ENCODE data around the gene GMDS.

The GMDS gene

GRCh38 chr6:1817033-1817761 lies 428.2 kb downstream of the GMDS start:
- no peak for DNase-seq (ENCODE audit: low read depth in 2 of 3, low spot score in 1 of 3)

- DNase-seq (ENCODE audit: low read depth in 2 of 3, low spot score in 1 of 3): no peak
Observed at GRCh38 chr6:1815827-1816452, 429.5 kb downstream of the GMDS start.

DNA sequence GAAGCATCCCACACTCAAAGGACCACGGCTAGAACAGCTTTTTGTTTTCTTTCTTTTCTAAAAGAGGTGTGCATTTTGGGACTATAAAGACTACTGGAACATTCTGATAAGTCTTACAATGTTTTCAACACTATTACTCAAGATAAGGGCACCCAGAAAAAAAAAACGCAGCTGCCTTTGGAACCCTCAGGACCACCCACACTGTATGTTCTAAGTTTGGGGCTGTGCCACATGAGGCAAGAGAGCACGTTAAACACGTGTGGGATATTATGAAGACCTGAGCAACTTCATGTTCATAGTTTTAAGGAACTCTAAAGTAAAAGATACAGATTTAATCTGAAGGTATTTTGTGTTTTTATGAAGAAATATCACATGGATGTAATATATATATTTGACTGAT lies 431.1 kb downstream of the GMDS start:
- DNase-seq (ENCODE audit: low read depth in 2 of 3, low spot score in 1 of 3): no peak

DNA sequence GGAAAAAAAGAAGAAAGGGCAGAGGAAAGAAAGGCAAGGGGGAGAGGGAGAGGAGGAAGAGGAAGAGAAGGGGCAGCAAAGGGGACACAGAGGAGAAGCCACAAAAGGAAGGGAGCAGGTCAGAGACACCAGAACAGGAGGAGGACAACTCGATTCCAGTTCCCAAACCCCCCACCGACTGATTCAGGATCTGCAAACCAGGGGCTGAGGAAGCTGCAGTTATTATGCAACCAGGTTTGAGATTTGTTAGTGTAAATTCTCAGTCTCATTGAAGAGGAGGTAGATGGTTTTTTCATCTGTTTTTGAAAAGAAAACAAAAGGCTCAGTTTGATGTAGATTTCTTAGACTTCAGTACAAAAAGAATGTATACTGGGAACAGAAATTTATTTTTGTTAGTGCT lies 432.9 kb downstream of the GMDS start:
- no peak for DNase-seq (ENCODE audit: low read depth in 2 of 3, low spot score in 1 of 3)

DNA sequence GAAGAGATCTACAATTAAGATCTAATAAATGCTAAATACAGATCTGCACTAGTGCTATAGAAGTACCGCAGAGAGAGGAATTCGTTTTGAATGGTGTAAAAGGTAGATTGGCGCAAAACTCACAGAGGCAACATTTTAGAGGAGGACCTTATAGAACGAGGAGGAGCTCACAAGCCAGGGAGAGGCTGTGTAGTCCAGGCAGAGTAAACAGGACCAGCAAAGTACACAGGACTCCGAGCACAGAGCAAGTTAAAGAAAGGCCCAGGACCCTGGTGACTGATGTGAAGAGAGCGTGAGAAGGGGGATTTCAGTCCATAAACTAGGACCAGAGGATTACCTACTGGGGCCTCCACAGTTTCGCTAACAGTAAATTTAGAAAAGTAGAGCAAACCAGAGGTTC lies 433.4 kb downstream of the GMDS start:
- DNase-seq (ENCODE audit: low read depth in 2 of 3, low spot score in 1 of 3): no peak

DNA sequence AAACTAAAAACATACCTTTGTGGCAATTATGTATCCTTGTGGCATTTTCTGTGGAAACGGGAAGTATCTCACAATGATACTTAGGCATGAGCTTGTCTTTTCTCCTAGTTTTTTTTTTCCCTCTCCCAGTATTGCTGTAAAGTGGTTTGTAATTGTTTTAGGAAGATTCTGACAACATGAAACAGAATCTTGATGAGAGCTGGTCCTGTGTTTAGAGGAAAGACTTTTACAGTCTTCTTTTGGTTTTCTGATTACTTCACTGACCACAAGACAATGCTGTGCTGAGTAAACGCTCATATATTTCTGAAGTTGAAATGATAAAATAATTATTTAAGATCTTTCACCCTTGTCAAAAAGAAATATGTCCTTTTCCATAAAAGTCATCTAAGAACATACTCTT lies 434.5 kb downstream of the GMDS start:
- DNase-seq (ENCODE audit: low read depth in 2 of 3, low spot score in 1 of 3): no peak

- DNase-seq (ENCODE audit: low read depth in 2 of 3, low spot score in 1 of 3): no peak
Observed at GRCh38 chr6:1809291-1809988, 436.0 kb downstream of the GMDS start.

DNA sequence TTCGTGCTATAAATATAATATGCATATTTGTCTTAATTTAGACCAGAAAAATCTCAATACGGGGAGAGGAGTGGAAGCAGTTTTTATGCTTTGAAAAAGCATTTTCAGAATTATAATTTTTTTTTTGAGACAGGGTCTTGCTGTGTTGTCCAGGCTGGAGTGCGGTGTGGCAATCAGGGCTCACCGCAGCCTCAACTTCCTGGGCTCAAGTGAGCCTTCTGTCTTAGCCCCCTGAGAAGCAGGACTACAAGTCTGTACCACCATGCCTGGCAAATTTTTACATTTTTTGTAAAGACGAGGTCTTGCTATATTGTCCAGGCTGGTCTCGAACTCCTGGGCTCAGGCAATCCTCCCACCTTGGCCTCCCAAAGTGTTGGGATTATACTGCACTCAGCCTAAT lies 438.5 kb downstream of the GMDS start:
- DNase-seq (ENCODE audit: low read depth in 2 of 3, low spot score in 1 of 3): no peak

- no peak for DNase-seq (ENCODE audit: low read depth in 2 of 3, low spot score in 1 of 3)
Observed at GRCh38 chr6:1802491-1803395, 442.7 kb downstream of the GMDS start.

GRCh38 chr6:1801401-1801800 lies 444.0 kb downstream of the GMDS start:
- DNase-seq (ENCODE audit: low read depth in 2 of 3, low spot score in 1 of 3): no peak

DNA sequence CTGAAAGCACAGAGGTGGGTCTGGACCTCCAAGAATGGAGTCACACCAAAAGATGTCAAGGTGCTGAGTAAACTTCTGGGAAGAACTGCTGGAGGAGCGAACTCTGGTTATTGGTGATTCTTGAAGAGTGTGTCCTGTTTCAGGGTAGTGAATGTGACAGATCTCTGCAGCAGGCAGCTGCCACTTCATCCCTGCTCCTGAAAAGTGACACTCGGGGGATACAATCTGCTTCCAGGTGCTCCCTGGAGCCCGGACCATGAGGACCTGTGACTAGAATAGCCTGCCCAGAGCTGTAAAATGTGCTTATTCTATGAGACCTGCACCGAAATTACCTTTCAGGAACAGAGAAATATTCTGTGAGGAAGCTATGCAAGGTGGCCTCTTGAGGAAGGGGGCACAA lies 444.6 kb downstream of the GMDS start:
- DNase-seq (ENCODE audit: low read depth in 2 of 3, low spot score in 1 of 3): no peak

DNA sequence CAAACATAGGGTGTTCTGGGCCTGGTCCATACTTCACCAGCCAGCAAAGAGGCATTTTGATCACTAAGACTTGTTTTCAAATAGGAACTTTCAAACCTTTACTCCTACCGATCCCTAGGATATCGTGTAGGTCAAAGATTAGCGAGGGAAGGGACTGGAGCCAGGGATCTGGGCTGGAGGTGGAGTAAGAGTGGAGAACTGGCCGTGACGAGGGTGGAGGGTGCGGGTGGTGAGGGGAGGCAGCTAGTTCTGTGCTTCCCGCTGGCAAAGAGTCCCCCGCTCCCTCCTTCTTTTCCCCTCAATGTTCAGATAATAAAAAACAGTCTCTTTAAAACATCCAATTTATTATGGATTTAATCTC lies 446.5 kb downstream of the GMDS start:
- no peak for DNase-seq (ENCODE audit: low read depth in 2 of 3, low spot score in 1 of 3)

DNA sequence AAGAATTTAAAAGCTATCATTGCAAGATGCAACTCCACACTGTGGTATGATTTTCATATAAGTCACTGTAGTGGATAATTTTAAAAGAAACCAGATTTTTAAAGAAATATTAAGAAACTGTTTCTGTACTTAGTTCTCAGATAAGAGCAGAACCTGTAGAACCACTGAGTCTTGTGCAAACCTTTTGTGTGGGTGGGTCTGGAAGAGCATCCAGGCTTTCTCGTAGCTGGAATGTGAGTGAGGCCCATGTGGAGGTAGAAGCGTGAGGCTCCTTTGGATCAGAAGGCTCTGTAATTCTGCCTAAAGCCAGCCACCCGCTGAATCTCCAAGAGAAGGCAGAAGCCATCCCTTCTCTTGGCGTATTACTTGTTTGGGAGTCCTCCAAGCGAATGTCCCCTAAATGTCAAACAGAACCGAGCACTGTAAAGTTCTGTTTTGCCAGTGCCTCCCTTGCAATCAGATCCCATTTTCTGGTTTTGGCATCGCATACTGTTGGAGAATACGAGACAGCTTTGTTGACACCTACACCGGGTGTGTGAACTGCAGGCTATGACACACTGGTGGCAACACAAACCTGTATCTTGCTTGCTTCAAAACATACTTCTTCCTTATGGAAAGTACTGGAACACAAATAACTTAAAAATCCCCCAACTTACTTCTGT lies 447.0 kb downstream of the GMDS start:
- DNase-seq (ENCODE audit: low read depth in 2 of 3, low spot score in 1 of 3): no peak

- no peak for DNase-seq (ENCODE audit: low read depth in 2 of 3, low spot score in 1 of 3)
Observed at GRCh38 chr6:1797801-1798200, 447.6 kb downstream of the GMDS start.

DNA sequence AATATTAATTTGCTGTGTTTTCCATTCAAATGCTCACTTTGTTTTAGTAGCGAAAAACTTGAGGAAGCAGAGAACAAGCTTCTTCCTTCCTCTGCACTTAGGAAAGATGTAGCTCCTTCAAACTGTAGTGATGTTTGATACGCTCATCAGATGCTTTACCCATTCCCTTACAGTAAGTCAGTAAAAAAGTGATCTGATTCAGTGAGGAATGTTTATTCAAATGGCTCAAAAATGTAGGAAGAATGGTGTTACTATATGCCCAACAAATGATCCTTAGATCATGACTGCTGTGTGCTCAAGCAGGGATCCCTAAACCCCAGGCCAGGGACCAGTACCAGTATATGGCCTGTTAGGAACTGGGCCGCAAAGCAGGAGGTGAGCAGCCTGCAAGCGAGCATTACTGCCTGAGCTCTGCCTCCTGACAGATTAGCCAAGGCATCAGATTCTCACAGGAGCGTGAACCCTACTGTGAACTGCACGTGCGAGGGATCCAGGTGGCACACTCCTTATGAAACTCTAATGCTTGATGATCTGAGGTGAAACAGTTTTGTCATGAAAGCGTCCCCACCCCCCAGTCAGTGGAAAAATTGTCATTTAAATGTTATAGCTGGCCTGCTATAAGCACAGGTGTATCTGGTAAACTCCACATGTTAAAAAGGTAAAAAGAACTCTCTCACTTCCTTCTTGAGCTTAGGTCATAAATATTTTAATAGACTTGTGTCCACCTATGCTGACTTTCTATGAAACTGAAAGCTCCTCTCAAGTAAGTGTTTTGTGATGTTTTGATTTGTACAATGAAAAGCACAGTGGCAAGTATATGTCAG lies 448.5 kb downstream of the GMDS start:
- no peak for DNase-seq (ENCODE audit: low read depth in 2 of 3, low spot score in 1 of 3)

DNA sequence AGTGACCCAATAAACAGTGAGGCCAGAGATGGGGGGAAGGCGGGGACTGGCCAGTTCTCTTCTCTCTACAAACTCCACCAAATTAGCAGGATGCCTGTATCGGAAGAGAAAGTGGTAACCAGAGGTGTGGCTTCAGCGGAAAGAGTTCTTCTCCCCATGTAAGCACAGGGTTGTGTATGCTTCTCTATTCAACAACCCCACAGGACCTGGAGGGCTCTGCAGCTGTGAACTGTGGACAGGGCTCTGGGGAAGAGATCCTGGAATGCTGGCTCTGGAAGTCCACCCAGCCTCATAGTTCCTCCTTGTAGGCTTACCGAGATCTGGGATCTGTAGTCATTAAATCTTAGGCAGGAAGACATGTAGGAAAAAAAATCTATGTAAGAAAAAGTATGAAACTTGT lies 449.5 kb downstream of the GMDS start:
- DNase-seq (ENCODE audit: low read depth in 2 of 3, low spot score in 1 of 3): no peak

- no peak for DNase-seq (ENCODE audit: low read depth in 2 of 3, low spot score in 1 of 3)
Observed at GRCh38 chr6:1792989-1793388, 452.4 kb downstream of the GMDS start.

- DNase-seq (ENCODE audit: low read depth in 2 of 3, low spot score in 1 of 3): no peak
Observed at GRCh38 chr6:1790684-1791083, 454.7 kb downstream of the GMDS start.

DNA sequence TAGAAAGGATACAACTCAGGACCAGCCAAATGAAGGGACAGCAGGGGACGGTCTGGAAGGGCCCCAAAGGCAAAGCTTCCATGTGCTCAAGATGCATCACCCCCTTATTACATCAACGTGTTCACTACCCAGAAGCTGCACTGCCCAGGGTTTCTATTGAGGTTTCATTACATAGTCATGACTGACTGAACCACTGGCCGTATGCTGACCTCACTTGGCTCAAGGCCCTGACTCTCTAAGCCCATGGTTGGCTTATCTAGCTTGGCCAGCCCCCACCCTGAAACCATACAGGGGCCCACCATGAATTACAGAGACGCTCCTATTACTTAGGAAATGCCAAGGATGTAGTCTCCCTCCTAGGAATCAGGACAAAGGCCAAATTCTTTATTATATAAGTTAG lies 456.3 kb downstream of the GMDS start:
- DNase-seq (ENCODE audit: low read depth in 2 of 3, low spot score in 1 of 3): no peak

DNA sequence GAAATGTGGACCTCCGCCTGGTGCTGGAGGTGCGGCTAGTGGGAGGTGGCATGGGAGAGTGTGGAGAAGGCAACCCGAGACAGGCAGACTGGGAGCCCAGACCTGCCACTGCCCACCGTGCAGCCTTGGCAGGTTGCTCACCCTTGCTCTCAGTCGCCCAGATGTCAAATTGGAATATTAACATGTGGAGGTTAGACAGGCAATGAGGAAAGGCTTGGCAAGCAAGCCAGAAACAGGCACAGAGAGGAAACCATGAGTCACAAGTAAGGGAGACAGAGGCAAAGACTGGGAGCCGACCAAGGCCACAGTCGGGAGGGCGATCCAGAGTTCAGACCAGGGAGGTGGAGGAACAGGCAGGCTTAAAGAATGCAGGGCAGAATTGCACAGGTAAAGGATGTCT lies 457.5 kb downstream of the GMDS start:
- no peak for DNase-seq (ENCODE audit: low read depth in 2 of 3, low spot score in 1 of 3)

Data from stimulated activated CD4-positive, alpha-beta T cell treated with anti-CD3 and anti-CD28 coated beads, Interleukin-12 subunit alpha, Interleukin-12 subunit beta, amount 100 ng/mL, for 48 hours (primary cell).